GM19193 (cell line): ENCODE data around the gene ZNF362.

Source experiments
- POLR2A ChIP-seq: IDR thresholded peaks from 4 replicates; pipeline ENCODE4 v1.6.1; 2011; ENCODE audit not compliant: insufficient read depth, insufficient read length; ENCODE audit errors: extremely low read depth

ZNF362 gene

GRCh38 chr1:33258788-33259274, 2.5 kb downstream of the ZNF362 start:
- no peak for TF ChIP-seq POLR2A

GRCh38 chr1:33259879-33260278, 3.6 kb downstream of the ZNF362 start:
- no peak for TF ChIP-seq POLR2A

GRCh38 chr1:33260439-33260838, 4.1 kb downstream of the ZNF362 start:
- no peak for TF ChIP-seq POLR2A

- TF ChIP-seq POLR2A, result no peak
These were observed 5.1 kb downstream of the ZNF362 start for GRCh38 chr1:33261344-33261743.

GRCh38 chr1:33263890-33264504, 7.7 kb downstream of the ZNF362 start:
- TF ChIP-seq POLR2A, result no peak

GRCh38 chr1:33265780-33266605, 9.7 kb downstream of the ZNF362 start:
- TF ChIP-seq POLR2A, result no peak

- no peak for TF ChIP-seq POLR2A
These were observed 10.5 kb downstream of the ZNF362 start for GRCh38 chr1:33266766-33267165.

GRCh38 chr1:33267468-33268205, 11.3 kb downstream of the ZNF362 start:
- TF ChIP-seq POLR2A, result no peak

GRCh38 chr1:33268457-33268856, 12.2 kb downstream of the ZNF362 start:
- TF ChIP-seq POLR2A, result no peak

GRCh38 chr1:33268927-33269610, 12.8 kb downstream of the ZNF362 start:
- TF ChIP-seq POLR2A, result no peak

GRCh38 chr1:33269621-33270020, 13.3 kb downstream of the ZNF362 start:
- no peak for TF ChIP-seq POLR2A

GRCh38 chr1:33270379-33270778, 14.1 kb downstream of the ZNF362 start:
- TF ChIP-seq POLR2A, result no peak

GRCh38 chr1:33270808-33271465, 14.6 kb downstream of the ZNF362 start:
- no peak for TF ChIP-seq POLR2A
